Thymus (tissue), 2 donors: ENCODE data around the gene MRPS31. TPM values are rescaled to one million over a fixed set of nuclear protein-coding genes. Genes with fewer than 3 reads are reported as not detected.

Experiments used
- polyA plus RNA-seq: library from polyadenylated mRNA; stranded (reverse); fragments of 200-250 nt; gene quantifications from one replicate; pipeline ENCODE4 v1.2.3, GENCODE V29; 2013
- total RNA-seq: library from RNA; stranded (reverse); fragments of 120-200 nt; gene quantifications from one replicate; pipeline ENCODE4 v1.2.4, GENCODE V29; 2013
- donor health status: healthy.

MRPS31 gene
- total and polyA plus RNA-seq, 2 donors, result 32.3 to 61.3 TPM

Other genes starting within 250 kb of the MRPS31 start
- gene FOXO1, start 104.5 kb downstream of the MRPS31 start, total RNA-seq, result 8.7 TPM
- 17.2 TPM for gene FOXO1, start 104.5 kb downstream of the MRPS31 start, polyA plus RNA-seq
- 14.5 TPM for gene SLC25A15, start 18.4 kb upstream of the MRPS31 start, total RNA-seq
- 3.0 TPM for gene SLC25A15, start 18.4 kb upstream of the MRPS31 start, polyA plus RNA-seq
- gene ELF1, start 248.1 kb upstream of the MRPS31 start, total RNA-seq, result 89.3 TPM
- gene ELF1, start 248.1 kb upstream of the MRPS31 start, polyA plus RNA-seq, result 64.2 TPM